Mesothelial cell of epicardium (in vitro differentiated cells): Measurements from ENCODE around the gene ST7. TPM values are rescaled to one million over a fixed set of nuclear protein-coding genes. Genes with fewer than 3 reads are reported as not detected.

Experiments
- DNase-seq, 2 experiments: peaks; one replicate each; pipeline ENCODE4 v3.0.0; 2021; ENCODE audit warnings: low spot score in 2 of 2; ENCODE audit not compliant: unreplicated experiment in 2 of 2
- H3K27ac Mint-ChIP-seq: 2 replicates; pipeline ENCODE4 v1.8.0; 2021; ENCODE audit warnings: mixed read lengths
- H3K27me3 Mint-ChIP-seq: 2 replicates; pipeline ENCODE4 v1.8.0; 2021; ENCODE audit warnings: low read depth, mixed read lengths
- H3K36me3 Mint-ChIP-seq: 2 replicates; pipeline ENCODE4 v1.8.0; 2021; ENCODE audit warnings: mixed read lengths
- H3K4me1 Mint-ChIP-seq: 2 replicates; pipeline ENCODE4 v1.8.0; 2021; ENCODE audit warnings: mixed read lengths
- H3K4me3 Mint-ChIP-seq: 2 replicates; pipeline ENCODE4 v1.8.0; 2021; ENCODE audit warnings: mild to moderate bottlenecking, moderate library complexity, mixed read lengths
- H3K9me3 Mint-ChIP-seq: 2 replicates; pipeline ENCODE4 v1.8.0; 2021; ENCODE audit warnings: mixed read lengths
- CTCF ChIP-seq: fragments of 200-600 bp; sonication (generic); IDR thresholded peaks from one replicate; pipeline ENCODE4 v1.5.0; 2021; ENCODE audit warnings: antibody characterized with exemption; ENCODE audit not compliant: unreplicated experiment
- total RNA-seq: library from RNA; stranded (reverse); gene quantifications from 3 replicates; pipeline ENCODE4 v1.2.1, GENCODE V29; 2021

Gene ST7
- total RNA-seq, 1 donor from 2014 or later, result 40.5 TPM

DNA sequence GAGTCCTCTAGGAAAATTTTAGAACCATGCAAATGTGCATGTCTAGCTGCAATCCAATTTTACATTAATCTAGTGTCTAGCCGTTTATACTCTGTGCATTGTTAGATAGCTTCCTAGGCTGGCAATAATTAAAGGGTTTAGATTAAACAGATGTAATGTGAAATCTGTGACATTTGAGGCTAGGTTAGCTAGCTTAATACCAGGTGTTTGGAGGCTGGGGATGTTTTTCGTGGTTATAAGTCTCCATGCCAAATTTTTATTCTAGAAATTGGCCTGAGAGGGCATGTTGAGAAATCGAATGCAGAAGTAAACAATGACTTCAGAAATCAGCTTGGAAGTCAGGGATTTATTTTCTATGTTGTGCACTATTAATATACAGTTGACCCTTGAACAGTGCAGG, 94.2 kb downstream of the ST7 start:
- H3K36me3 Mint-ChIP-seq, result peaks cover 4% of the 10 kb centered on the region
- H3K4me1 Mint-ChIP-seq, result peaks cover 13% of the 10 kb centered on the region
- H3K27ac Mint-ChIP-seq, result no peak overlapping the region
- H3K9me3 Mint-ChIP-seq, result no peaks in the 10 kb centered on the region
- no peaks in the 10 kb centered on the region for H3K27me3 Mint-ChIP-seq
- no peak overlapping the region for H3K4me3 Mint-ChIP-seq
- TF ChIP-seq CTCF, result no peak
- DNase-seq, result no peak

- no peak overlapping the region for H3K27ac Mint-ChIP-seq
- TF ChIP-seq CTCF, result no peak
- H3K36me3 Mint-ChIP-seq, result peaks cover 4% of the 10 kb centered on the region
- H3K4me1 Mint-ChIP-seq, result peaks cover 13% of the 10 kb centered on the region
- H3K4me3 Mint-ChIP-seq, result no peak overlapping the region
- no peak for DNase-seq
- no peaks in the 10 kb centered on the region for H3K9me3 Mint-ChIP-seq
- no peaks in the 10 kb centered on the region for H3K27me3 Mint-ChIP-seq
Measured at GRCh38 chr7:117048114-117048866, 95.0 kb downstream of the ST7 start.

DNA sequence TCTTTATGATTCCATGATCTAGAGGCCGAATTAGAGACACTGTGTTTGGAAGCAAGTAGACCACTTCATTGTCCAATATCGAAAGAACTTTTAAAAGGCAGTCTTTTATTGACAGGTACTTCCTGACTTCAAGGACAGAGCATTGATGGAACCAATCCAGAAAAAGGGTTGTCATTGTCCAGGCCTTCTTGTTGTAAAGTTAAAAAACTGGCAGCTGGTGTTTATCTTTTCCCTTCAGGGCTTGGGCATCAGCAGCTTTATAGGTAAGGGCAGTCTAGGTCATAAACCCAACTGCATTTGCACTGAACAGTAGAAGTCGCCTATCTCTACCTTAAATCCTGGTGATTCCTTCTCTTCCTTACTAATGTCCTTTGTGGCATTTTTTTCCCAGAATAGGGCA, 95.6 kb downstream of the ST7 start:
- Mint-ChIP-seq H3K9me3 (no peaks in the 10 kb centered on the region), H3K27me3 (no peaks in the 10 kb centered on the region), H3K36me3 (peaks cover 4% of the 10 kb centered on the region), H3K4me1 (peaks cover 13% of the 10 kb centered on the region), H3K27ac (no peak overlapping the region), H3K4me3 (no peak overlapping the region)
- no peak for TF ChIP-seq CTCF
- DNase-seq, result no peak

DNA sequence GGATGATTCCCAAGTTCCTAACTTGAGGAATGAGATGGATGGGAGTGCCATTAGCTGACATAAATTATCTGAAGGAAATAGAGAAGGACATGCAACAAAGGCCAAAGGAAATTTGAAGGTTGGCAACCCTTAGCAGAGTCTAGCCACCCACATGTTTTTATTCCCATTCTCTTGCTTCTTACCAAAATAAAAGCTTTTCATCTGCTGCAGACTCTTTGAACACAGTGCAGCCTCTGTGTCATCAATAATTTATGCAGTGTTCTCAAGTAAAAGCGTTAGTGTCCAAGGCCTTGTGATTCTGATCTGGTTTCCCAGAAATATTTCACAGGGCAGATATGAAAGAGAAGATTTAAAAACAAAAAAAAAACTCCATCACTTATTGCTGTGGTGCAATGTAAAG, 98.5 kb downstream of the ST7 start:
- no peak for TF ChIP-seq CTCF
- Mint-ChIP-seq H3K4me1 (peaks cover 13% of the 10 kb centered on the region), H3K36me3 (peaks cover 2% of the 10 kb centered on the region), H3K9me3 (no peaks in the 10 kb centered on the region), H3K4me3 (no peak overlapping the region), H3K27me3 (no peaks in the 10 kb centered on the region), H3K27ac (peak overlapping the region; percentile 57)
- no peak for DNase-seq

DNA sequence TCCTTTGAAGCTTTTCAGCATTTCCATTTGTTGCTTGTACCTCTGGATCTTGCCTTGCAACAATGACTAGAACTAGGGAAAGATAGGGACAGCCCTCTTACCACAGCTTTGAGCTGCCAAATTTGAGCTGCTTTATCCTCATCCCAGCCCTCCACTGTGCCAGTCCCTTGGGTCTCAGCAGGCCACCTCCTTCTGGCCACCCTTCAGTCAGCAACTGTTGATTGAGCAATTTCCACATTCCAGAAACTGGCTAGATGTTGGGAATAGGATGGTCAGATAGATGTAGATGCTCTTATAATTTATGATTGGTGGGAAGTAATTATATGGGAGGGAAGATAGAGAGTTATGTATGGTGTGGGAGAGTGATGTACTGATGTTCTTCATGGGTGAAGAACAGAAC, 100.1 kb downstream of the ST7 start:
- H3K27me3 Mint-ChIP-seq, result no peaks in the 10 kb centered on the region
- H3K36me3 Mint-ChIP-seq, result peaks cover 2% of the 10 kb centered on the region
- TF ChIP-seq CTCF, result no peak
- H3K27ac Mint-ChIP-seq, result no peak overlapping the region
- peaks cover 11% of the 10 kb centered on the region for H3K4me1 Mint-ChIP-seq
- H3K4me3 Mint-ChIP-seq, result no peak overlapping the region
- peaks cover under 1% of the 10 kb centered on the region for H3K9me3 Mint-ChIP-seq
- DNase-seq, result no peak
